IPS DF 4.7 (cell line): ENCODE data around the gene OR10V1.

ENCODE experiments used
- DNase-seq: peaks from one replicate; pipeline ENCODE4 v3.0.0-alpha.2; 2013; ENCODE audit warnings: low spot score; ENCODE audit errors: extremely low read depth

The OR10V1 gene, protein sequence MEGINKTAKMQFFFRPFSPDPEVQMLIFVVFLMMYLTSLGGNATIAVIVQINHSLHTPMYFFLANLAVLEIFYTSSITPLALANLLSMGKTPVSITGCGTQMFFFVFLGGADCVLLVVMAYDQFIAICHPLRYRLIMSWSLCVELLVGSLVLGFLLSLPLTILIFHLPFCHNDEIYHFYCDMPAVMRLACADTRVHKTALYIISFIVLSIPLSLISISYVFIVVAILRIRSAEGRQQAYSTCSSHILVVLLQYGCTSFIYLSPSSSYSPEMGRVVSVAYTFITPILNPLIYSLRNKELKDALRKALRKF

GRCh38 chr11:59713745-59714144 is at the start of gene OR10V1:
OR10V1 (minus strand) TSS chr11:59713845; CDS start chr11:59713845, 0 bp downstream.
- DNase-seq, result no peak

DNA sequence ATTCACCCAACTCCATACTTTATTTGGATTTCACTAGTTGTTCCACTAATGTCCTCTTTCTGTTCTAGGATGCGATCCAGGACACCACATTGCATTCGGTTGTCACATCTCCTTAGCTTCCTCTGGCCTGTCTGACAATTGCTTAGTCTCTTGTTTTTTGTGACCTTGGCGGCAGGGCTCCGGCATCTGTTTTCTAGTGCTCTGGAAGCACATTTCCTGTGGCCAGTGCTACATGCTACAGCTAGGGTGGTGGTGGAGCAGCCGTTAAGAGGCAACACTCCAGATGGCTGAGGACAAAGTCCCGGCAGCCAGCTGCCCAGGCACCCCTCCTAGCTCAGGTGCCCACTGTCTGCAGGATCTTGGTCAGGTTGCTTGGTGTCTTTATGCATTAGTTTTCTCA is 48.3 kb upstream of the OR10V1 start:
- no peak for DNase-seq

- DNase-seq, result no peak
Measured at GRCh38 chr11:59760771-59761170, 47.1 kb upstream of the OR10V1 start.

GRCh38 chr11:59759900-59760299 is 46.3 kb upstream of the OR10V1 start:
- DNase-seq, result no peak

DNA sequence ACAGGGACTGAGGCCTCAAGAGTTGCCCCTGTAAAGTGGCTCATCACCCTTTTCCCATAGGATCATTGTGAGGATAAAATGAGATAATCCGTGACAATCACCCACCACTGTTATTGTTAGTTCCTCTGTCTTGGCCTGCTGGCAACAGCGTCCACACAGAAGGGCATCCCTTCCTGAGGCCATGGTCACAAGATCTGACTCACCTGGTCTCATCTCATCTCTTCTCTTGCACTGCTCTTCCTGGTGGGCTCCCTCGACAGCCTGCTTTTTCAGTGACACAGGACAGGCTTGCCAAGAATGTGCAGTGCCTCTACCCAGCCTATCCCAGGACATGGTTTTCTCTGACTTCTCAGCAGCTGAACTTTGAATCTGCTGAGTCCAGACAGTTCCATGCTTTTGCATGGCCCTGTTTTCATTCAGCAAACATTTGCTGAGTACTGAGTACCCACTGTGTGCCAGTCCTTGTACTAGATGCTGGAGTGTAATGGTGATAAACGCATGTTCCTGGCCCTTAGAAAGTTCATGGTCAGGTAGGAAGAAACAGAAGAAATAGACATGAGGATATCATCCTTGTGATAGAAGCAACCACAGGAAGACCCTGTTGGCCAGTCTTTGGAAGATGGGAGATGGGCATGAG is 44.9 kb upstream of the OR10V1 start:
- DNase-seq, result no peak

DNA sequence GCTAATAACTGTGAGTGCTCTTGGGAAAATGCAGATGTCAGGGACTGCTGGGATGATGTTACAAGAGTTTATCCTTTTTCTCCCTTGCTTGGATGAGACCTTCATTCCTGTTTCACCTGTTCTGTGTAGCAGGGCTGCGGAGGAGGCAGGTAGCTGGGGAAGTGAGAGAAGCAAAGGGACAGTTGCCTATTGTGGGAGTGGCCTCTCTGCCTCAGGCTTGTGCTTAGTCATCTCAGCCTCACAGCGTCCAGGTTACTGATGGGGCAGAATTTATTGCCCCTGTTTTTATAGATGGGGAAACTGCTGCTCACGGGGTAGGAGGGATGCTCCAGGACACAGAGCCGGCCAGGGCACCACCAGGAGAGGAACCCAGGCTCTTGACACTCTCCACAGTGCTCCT is 43.2 kb upstream of the OR10V1 start:
- no peak for DNase-seq

GRCh38 chr11:59756558-59756840 is 42.9 kb upstream of the OR10V1 start:
- DNase-seq, result no peak

DNA sequence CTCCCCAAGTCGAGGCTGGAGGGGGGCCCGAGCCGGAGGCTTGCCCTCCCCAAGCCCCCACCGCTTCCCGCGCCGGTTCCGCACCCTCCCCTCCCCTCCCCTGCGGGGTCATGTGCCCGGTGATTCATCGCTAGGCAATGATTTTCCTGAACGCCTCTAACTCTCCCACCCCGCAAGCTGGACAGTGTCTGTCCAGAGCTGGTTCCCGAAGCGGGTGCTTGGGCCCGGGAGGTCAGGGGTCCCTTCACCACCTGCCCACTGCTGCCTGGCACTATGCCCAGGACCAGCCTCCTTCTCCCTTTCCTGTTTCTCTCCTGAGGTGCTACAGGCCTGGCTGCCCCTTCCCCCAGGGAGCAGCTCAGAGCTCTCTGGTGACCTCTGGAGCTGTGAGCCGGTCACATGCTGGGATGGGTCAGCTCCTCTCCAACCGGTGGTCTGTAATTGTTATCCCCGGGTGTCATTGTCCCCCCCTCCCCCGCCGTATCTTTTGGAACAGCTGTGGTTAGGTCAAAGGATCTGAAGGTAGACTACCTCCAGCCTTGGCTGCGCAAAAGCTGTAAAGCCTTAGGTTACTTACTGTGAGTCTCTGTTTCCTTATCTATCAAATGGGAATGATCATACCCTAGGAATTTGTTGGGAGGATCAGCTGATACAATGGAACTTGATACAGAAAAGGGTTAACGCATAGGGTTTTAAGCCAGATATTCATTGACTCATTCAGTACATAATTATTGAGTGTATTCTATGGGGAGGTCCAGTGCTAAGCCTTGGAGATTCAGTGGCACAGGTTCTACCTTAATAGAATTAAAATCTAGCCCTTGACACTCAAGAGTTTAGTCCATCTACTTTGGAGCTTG is 42.3 kb upstream of the OR10V1 start:
- no peak for DNase-seq

DNA sequence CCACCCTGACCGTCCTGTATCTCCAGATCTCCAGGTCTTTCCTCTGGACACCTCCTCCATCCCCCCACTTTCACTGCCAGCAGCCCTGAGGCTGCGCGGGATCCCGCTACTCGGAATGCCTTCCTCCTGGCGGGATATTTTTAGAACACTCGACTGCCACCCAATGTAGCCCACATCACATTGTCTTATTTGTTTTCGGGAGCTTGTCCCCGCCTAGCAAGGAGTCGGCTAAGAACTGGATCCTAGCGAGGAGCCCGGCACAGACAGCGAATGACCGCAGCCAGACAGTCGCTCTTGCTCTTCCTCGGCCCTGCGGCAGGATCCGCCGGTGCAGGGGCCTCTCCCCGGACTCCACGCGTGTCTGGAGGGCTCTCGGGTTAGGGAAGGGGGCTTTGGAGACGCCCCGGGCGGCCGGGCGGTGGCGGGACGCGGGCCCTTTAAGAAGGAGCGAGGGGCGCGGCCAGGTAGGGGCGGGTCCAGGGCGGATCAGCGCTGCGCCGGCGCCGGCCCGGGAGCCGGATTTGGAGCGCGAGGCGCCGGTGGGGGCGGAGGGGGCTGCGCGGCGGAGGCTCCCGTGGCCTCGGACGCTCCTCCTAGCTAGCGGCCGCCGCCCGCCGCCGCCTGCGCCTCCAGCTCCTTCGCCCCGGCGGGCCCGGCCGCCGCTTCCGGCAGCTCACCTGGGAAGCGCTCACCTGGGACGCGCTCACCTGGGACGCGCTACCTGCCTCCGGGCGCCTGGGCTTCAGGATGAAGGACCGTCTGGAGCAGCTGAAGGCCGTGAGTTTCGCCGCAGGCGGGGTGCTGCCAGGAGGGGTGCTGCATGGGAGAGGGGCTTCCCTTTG is 41.4 kb upstream of the OR10V1 start, which contains the start of gene STX3:
TSS of gene STX3 (plus strand) at position 518 of the 842 bp plus-strand sequence. CDS start at position 748, 230 bp downstream.
- DNase-seq, result no peak

- no peak for DNase-seq
Measured at GRCh38 chr11:59754494-59754858, 40.8 kb upstream of the OR10V1 start.

GRCh38 chr11:59753650-59754493 is 40.2 kb upstream of the OR10V1 start:
- DNase-seq, result no peak

DNA sequence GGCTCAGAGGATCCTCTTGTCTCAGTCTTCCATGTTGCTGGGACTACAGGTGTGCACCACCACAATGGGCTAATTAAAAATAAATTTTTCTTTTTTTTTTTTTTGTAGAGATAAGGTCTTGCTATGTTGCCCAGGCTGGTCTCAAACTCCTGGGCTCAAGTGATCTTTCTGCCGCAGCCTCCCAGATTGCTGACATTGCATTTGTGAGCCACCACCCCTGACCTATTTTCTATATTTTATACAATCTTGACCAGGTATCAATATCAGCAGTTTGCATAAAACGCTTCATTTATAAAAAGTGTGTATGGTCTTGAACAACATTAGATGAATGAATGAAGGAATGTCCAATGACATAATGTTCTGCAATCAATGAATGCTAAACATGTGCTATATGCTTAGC is 32.5 kb upstream of the OR10V1 start:
- DNase-seq, result no peak

DNA sequence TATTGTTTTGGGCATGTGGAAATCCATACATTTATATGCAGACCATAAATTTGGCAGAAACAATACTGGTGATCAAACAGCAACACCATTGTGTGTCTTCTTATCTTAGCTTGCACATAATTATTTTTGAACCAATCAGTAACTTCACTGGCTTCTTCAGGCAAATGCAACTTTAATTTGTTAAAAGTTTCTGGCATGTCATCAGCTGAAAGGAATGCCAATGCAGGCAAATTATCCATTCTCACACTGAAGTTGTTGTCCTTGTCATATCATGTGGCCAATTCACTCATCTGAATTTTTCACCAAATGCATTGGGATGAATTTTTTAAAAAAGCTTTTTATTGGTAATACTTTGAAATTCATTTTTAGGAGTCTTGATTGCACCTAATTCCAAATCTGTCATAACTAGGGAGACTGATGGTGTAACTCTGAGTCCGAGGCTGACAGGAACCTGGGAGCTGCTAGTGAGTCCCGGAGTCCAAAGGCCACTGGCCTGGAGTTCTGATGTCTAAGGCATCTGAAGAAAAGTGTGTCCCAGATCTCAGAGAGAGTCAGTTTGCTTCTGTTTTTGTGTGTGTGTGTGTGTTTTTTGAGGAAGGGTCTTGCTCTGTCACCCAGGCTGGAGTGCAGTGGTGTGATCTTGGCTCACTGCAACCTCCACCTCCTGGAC is 17.4 kb upstream of the OR10V1 start:
- DNase-seq, result no peak

- no peak for DNase-seq
Measured at GRCh38 chr11:59729834-59730233, 16.2 kb upstream of the OR10V1 start.

- DNase-seq, result no peak
Measured at GRCh38 chr11:59728913-59729312, 15.3 kb upstream of the OR10V1 start.

- no peak for DNase-seq
Measured at GRCh38 chr11:59728154-59728553, 14.5 kb upstream of the OR10V1 start.

GRCh38 chr11:59727426-59727825 is 13.8 kb upstream of the OR10V1 start:
- no peak for DNase-seq

- no peak for DNase-seq
Measured at GRCh38 chr11:59724066-59724465, 10.4 kb upstream of the OR10V1 start.

DNA sequence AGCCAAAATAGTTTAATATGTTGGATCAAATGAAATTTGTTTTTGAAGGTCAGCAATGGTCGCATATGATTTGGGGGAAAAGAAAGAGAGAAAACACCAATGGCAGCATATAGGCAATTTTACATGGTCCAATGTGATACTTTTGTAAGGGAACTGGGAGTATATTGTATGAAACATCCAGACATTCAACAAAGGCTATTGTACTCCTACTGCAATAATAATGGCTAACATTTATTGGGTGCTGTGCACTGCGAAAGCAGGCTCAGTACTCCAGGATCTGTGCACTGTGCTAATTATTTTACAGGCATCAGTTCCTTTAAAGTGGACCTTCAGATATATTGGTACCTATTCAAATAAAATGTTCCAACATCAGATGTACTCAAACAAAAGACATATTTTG is 5.9 kb upstream of the OR10V1 start:
- DNase-seq, result no peak

- no peak for DNase-seq
Measured at GRCh38 chr11:59716051-59716450, 2.4 kb upstream of the OR10V1 start.
